Measurements from ENCODE around the gene ITGB1.
"Not testable (repeated sequence)": the region's sequence is repeated elsewhere in the genome, so short reads cannot be mapped to it uniquely, and the experiment has no call there.

Gene ITGB1

GRCh38 chr10:32979041-32979440 lies 21.0 kb upstream of the ITGB1 start:
- FAIRE-seq (no peak), DNase-seq (ENCODE audit: insufficient read length, low spot score) (no peak)
- TF ChIP-seq CTCF (IDR thresholded peaks at IDR 0.05; ENCODE audit: insufficient read depth, missing control alignments) = no peak

- not testable (repeated sequence) for DNase-seq (ENCODE audit: insufficient read length, low spot score); FAIRE-seq
Observed at GRCh38 chr10:32977846-32978809, 20.1 kb upstream of the ITGB1 start.

- FAIRE-seq (no peak), DNase-seq (ENCODE audit: insufficient read length, low spot score) (no peak)
- no peak for TF ChIP-seq CTCF (IDR thresholded peaks at IDR 0.05; ENCODE audit: insufficient read depth, missing control alignments)
Observed at GRCh38 chr10:32976338-32976737, 18.3 kb upstream of the ITGB1 start.

- no peak for TF ChIP-seq CTCF (IDR thresholded peaks at IDR 0.05; ENCODE audit: insufficient read depth, missing control alignments)
- FAIRE-seq (no peak), DNase-seq (ENCODE audit: insufficient read length, low spot score) (no peak)
Observed at GRCh38 chr10:32972929-32973328, 14.9 kb upstream of the ITGB1 start.

- DNase-seq (ENCODE audit: insufficient read length, low spot score) (no peak), FAIRE-seq (no peak)
- TF ChIP-seq CTCF (IDR thresholded peaks at IDR 0.05; ENCODE audit: insufficient read depth, missing control alignments) = no peak
Observed at GRCh38 chr10:32972460-32972859, 14.4 kb upstream of the ITGB1 start.

GRCh38 chr10:32971536-32972091 lies 13.6 kb upstream of the ITGB1 start:
- no peak for DNase-seq (ENCODE audit: insufficient read length, low spot score)
- no peak for TF ChIP-seq CTCF (IDR thresholded peaks at IDR 0.05; ENCODE audit: insufficient read depth, missing control alignments)
- FAIRE-seq = no peak

- no peak for TF ChIP-seq CTCF (IDR thresholded peaks at IDR 0.05; ENCODE audit: insufficient read depth, missing control alignments)
- no peak for DNase-seq (ENCODE audit: insufficient read length, low spot score)
- no peak for FAIRE-seq
Observed at GRCh38 chr10:32970910-32971309, 12.9 kb upstream of the ITGB1 start.
